GM12878 (cell line): ENCODE data around the gene SKA1. TPM values are rescaled to one million over a fixed set of nuclear protein-coding genes. Genes with fewer than 3 reads are reported as not detected.

Experiments
- BACH1 ChIP-seq: fragments of 450-650 bp; IDR thresholded peaks from 2 replicates; pipeline ENCODE4 v1.6.1; 2017; ENCODE audit warnings: mild to moderate bottlenecking, borderline replicate concordance
- BHLHE40 ChIP-seq, 2 experiments: fragments of 450-650 bp in 1 of 2; IDR thresholded peaks; 2 replicates each; pipeline ENCODE4 v1.6.1; 2011 to 2017; ENCODE audit warnings: low read depth in 2 of 2, borderline replicate concordance in 1 of 2, improper control_type of control experiment in 1 of 2, low read length in 1 of 2, mild to moderate bottlenecking in 1 of 2
- CUX1 ChIP-seq: IDR thresholded peaks from 2 replicates; pipeline ENCODE4 v1.6.1; 2012; ENCODE audit warnings: improper control_type of control experiment, low read depth, low read length; ENCODE audit not compliant: insufficient replicate concordance
- ETV6 ChIP-seq, 2 experiments: fragments of 450-650 bp in 1 of 2; IDR thresholded peaks in 1 of 2; conservative IDR thresholded peaks in 1 of 2; 2 replicates each; pipeline ENCODE4 v1.6.1; 2014; ENCODE audit warnings: antibody characterized with exemption in 1 of 2, borderline replicate concordance in 1 of 2, low read depth in 1 of 2, mild to moderate bottlenecking in 1 of 2, moderate library complexity in 1 of 2
- FOXM1 ChIP-seq: IDR thresholded peaks from 2 replicates; pipeline ENCODE4 v1.6.1; 2012; ENCODE audit warnings: low read depth, mild to moderate bottlenecking, inconsistent platforms, low read length, moderate library complexity
- KAT2A ChIP-seq: conservative IDR thresholded peaks from 2 replicates; pipeline ENCODE4 v1.6.1; 2011; ENCODE audit warnings: low read depth, low read length; ENCODE audit not compliant: control insufficient read depth
- POLR2AphosphoS5 ChIP-seq: IDR thresholded peaks from 2 replicates; pipeline ENCODE4 v1.6.1; 2011; ENCODE audit warnings: mild to moderate bottlenecking, low read length, inconsistent platforms
- STAT1 ChIP-seq: fragments of 450-650 bp; conservative IDR thresholded peaks from 2 replicates; pipeline ENCODE4 v1.6.1; 2014; ENCODE audit warnings: antibody characterized with exemption, mild to moderate bottlenecking
- ZNF24 ChIP-seq: fragments of 450-650 bp; IDR thresholded peaks from 2 replicates; pipeline ENCODE4 v1.6.1; 2017; ENCODE audit warnings: antibody characterized with exemption, mild to moderate bottlenecking
- polyA plus RNA-seq, 11 experiments: library from polyadenylated mRNA; depleted of rRNA in 4 of 11; unstranded in 6 of 11; stranded (reverse) in 5 of 11; fragments of >200 nt; fragmentation: Nextera tagmentation in 4 of 11; fragmentation: Illumina TruSeq in 1 of 11; extraction: Ambion mirVana in 4 of 11; extraction: Trizol in 1 of 11; gene quantifications; 1 replicate in 1 of 11; 2 replicates in 10 of 11; pipeline versions ENCODE4 v1.2.1 to v1.2.3, GENCODE V29; 2011 to 2016; ENCODE audit warnings: inconsistent platforms in 2 of 11, missing spikeins in 2 of 11, low read depth in 1 of 11
- total RNA-seq, 4 experiments: library from RNA; depleted of rRNA in 3 of 4; stranded (reverse); fragments of >200 nt in 3 of 4; fragmentation: Illumina TruSeq in 1 of 4; extraction: Trizol in 1 of 4; gene quantifications; 2 replicates each; pipeline versions ENCODE4 v1.2.1 to v1.2.3, GENCODE V29; 2013 to 2021

SKA1 gene
- total and polyA plus RNA-seq, 10 of the 15 experiments (the other 5 are each of a cell fraction or from before 2014, with no cell fraction given), result 16.4 to 36.7 (median 31.1) TPM

DNA sequence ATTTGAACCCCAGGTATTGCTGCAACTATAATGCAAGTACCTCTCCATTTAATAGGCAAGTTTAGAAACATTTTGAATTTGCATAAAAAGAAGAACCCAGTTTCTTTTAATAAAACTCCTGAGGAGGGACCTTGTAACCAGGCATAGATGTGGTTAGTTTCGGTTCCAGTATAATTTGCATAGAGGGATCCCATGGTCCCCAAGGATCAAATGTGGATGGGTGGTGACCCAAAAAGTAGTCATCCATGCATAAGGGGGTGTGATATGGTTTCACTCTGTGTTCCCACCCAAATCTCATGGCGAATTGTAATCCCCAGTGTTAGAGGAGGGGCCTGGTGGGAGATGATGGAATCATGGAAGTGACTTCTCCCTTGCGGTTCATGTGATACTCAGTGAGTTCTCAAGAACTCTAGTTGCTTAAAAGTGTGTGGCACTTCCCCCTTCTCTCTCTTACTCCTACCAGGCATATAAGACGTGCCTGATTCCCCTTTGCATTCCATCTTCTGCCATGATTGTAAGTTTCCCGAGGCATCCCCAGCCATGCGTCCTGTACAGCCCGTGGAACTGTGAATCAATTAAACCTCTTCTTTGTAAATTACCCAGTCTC, 40.2 kb upstream of the SKA1 start (continued):
- TF ChIP-seq CUX1 (no peak), BHLHE40 (IDR thresholded peaks at IDR 0.05; ENCODE audit: borderline replicate concordance in 1 of 2, low read depth in 2 of 2, low read length in 1 of 2) (no peak), KAT2A (no peak), ZNF24 (no peak), ETV6 (conservative IDR thresholded peaks at IDR 0.05 in 1 of 2, IDR thresholded peaks at IDR 0.05 in 1 of 2; ENCODE audit: borderline replicate concordance in 1 of 2, low read depth in 1 of 2) (no peak), STAT1 (no peak), POLR2AphosphoS5 (no peak), FOXM1 (peak; percentile 80), BACH1 (no peak)
- TF ChIP-seq, all 136 proteins: peak for 28
